GM12878 (cell line): ENCODE data around the gene GPR61. TPM values are rescaled to one million over a fixed set of nuclear protein-coding genes. Genes with fewer than 3 reads are reported as not detected.
A peak's percentile ranks its signal among the peaks of the same experiment; 100 is the strongest.

Experiments used
- ATAC-seq: fragments of 200-7000 bp; cut with Tn5 transposase; 3 replicates; pipeline ENCODE4 v1.9.1; 2020; ENCODE audit warnings: mild to moderate bottlenecking, moderate library complexity
- BruUV-seq: library from RNA; stranded (reverse); fragments of 400-500 nt; replicated peaks from 2 replicates; lab custom pipeline; 2021; lab: Mats Ljungman, UMichigan
- CTCF ChIA-PET: fragments of 300-600 bp; sonication (Branson Sonifier 250); formaldehyde crosslinking; extraction: SDS; loops from one replicate; lab custom pipeline; 2021; ENCODE audit warnings: inconsistent platforms; lab: Yijun Ruan, JAX
- POLR2A ChIA-PET: fragments of 350-600 bp; formaldehyde crosslinking; extraction: SDS; loops from one replicate; lab custom pipeline; 2021; ENCODE audit warnings: inconsistent platforms; lab: Charles Lee
- RAD21 ChIA-PET: fragments of 300-600 bp; sonication (Branson Sonifier 250); formaldehyde crosslinking; loops from one replicate; lab custom pipeline; 2023; ENCODE audit warnings: antibody characterized with exemption; ENCODE audit not compliant: unreplicated experiment; lab: Charles Lee
- SMC1A ChIA-PET: fragments of 300-600 bp; sonication (Branson Sonifier 250); formaldehyde crosslinking; loops from one replicate; lab custom pipeline; 2023; ENCODE audit not compliant: unreplicated experiment, uncharacterized antibody; lab: Charles Lee
- DNase-seq: peaks from one replicate; pipeline ENCODE4 v3.0.0-alpha.2; 2011; ENCODE audit warnings: low read depth, low spot score
- FAIRE-seq: peaks from 3 replicates; lab custom pipeline; 2011; peaks lifted over from hg19 to GRCh38; lab: Jason Lieb, UNC
- H2AFZ ChIP-seq: 2 replicates; pipeline ENCODE4 v1.6.0; 2011; ENCODE audit warnings: low read depth, low read length, control low read depth; ENCODE audit not compliant: control insufficient read depth
- H3K27ac ChIP-seq: 2 replicates; pipeline ENCODE4 v1.5.1; 2011; ENCODE audit warnings: control low read depth; ENCODE audit not compliant: control insufficient read depth, insufficient read depth
- H3K27me3 ChIP-seq, 2 experiments: replicated peaks in 1 of 2; 2 replicates each; pipeline versions ENCODE4 v1.6.0 to v1.6.1; 2011; ENCODE audit warnings: low read length in 1 of 2; ENCODE audit not compliant: control insufficient read depth in 2 of 2, insufficient read depth in 2 of 2
- H3K36me3 ChIP-seq, 2 experiments: 2 replicates each; pipeline ENCODE4 v1.5.1; 2011; ENCODE audit warnings: low read length in 1 of 2; ENCODE audit not compliant: control insufficient read depth in 2 of 2, insufficient read depth in 2 of 2
- H3K4me1 ChIP-seq: 2 replicates; pipeline ENCODE4 v1.6.1; 2011; ENCODE audit warnings: mild to moderate bottlenecking, low read length, moderate library complexity, mixed read lengths; ENCODE audit not compliant: control insufficient read depth, insufficient read depth
- H3K4me2 ChIP-seq: 2 replicates; pipeline ENCODE4 v1.6.0; 2011; ENCODE audit warnings: control low read depth; ENCODE audit not compliant: control insufficient read depth, insufficient read depth
- H3K4me3 ChIP-seq: fragments of 200-600 bp; sonication (generic); 2 replicates; pipeline ENCODE4 v1.5.1; 2016
- H3K79me2 ChIP-seq: 2 replicates; pipeline ENCODE4 v1.6.0; 2011; ENCODE audit warnings: low read length; ENCODE audit not compliant: control insufficient read depth, insufficient read depth
- H3K9ac ChIP-seq: 2 replicates; pipeline ENCODE4 v1.8.0; 2011; ENCODE audit warnings: low read length, control low read depth, mixed read lengths; ENCODE audit not compliant: control insufficient read depth, insufficient read depth
- H3K9me3 ChIP-seq: replicated peaks from 3 replicates; pipeline ENCODE4 v1.5.1; 2011; ENCODE audit warnings: mild to moderate bottlenecking, low read length; ENCODE audit not compliant: control insufficient read depth, insufficient read depth
- H4K20me1 ChIP-seq: 2 replicates; pipeline ENCODE4 v1.6.0; 2011; ENCODE audit not compliant: control insufficient read depth, insufficient read depth
- BACH1 ChIP-seq: fragments of 450-650 bp; IDR thresholded peaks from 2 replicates; pipeline ENCODE4 v1.6.1; 2017; ENCODE audit warnings: mild to moderate bottlenecking, borderline replicate concordance
- BCLAF1 ChIP-seq: fragments of 450-650 bp; IDR thresholded peaks from 2 replicates; pipeline ENCODE4 v1.6.1; 2017; ENCODE audit warnings: antibody characterized with exemption, mild to moderate bottlenecking, moderate library complexity
- BHLHE40 ChIP-seq, 2 experiments: fragments of 450-650 bp in 1 of 2; IDR thresholded peaks; 2 replicates each; pipeline ENCODE4 v1.6.1; 2011 to 2017; ENCODE audit warnings: low read depth in 2 of 2, borderline replicate concordance in 1 of 2, improper control_type of control experiment in 1 of 2, low read length in 1 of 2, mild to moderate bottlenecking in 1 of 2
- CBX5 ChIP-seq: sonication (generic); IDR thresholded peaks from 2 replicates; pipeline ENCODE4 v1.6.1; 2016; ENCODE audit warnings: low read depth, moderate library complexity, mild to moderate bottlenecking, inconsistent platforms
- DPF2 ChIP-seq: fragments of 450-650 bp; IDR thresholded peaks from 2 replicates; pipeline ENCODE4 v1.6.1; 2017; ENCODE audit warnings: mild to moderate bottlenecking
- EGR1 ChIP-seq, 2 experiments: IDR thresholded peaks; 1 replicate in 1 of 2; 2 replicates in 1 of 2; pipeline ENCODE4 v1.6.1; 2011 to 2012; ENCODE audit warnings: low read depth in 2 of 2, low read length in 2 of 2, borderline replicate concordance in 1 of 2, mild to moderate bottlenecking in 1 of 2, moderate library complexity in 1 of 2
- IKZF1 ChIP-seq: fragments of 450-650 bp; conservative IDR thresholded peaks from 2 replicates; pipeline ENCODE4 v1.6.1; 2017; ENCODE audit warnings: antibody characterized with exemption, mild to moderate bottlenecking
- KAT2A ChIP-seq: conservative IDR thresholded peaks from 2 replicates; pipeline ENCODE4 v1.6.1; 2011; ENCODE audit warnings: low read depth, low read length; ENCODE audit not compliant: control insufficient read depth
- MAX ChIP-seq: IDR thresholded peaks from 2 replicates; pipeline ENCODE4 v1.6.1; 2012; ENCODE audit warnings: low read depth, low read length, improper control_type of control experiment
- NBN ChIP-seq: fragments of 450-650 bp; IDR thresholded peaks from 2 replicates; pipeline ENCODE4 v1.6.1; 2016
- NR2C1 ChIP-seq: fragments of 450-650 bp; IDR thresholded peaks from 2 replicates; pipeline ENCODE4 v1.6.1; 2017; ENCODE audit warnings: antibody characterized with exemption, mild to moderate bottlenecking, moderate library complexity
- NR2F1 ChIP-seq: fragments of 450-650 bp; conservative IDR thresholded peaks from 2 replicates; pipeline ENCODE4 v1.6.1; 2017; ENCODE audit warnings: mild to moderate bottlenecking
- RB1 ChIP-seq: fragments of 450-650 bp; formaldehyde crosslinking; IDR thresholded peaks from 2 replicates; pipeline ENCODE4 v1.6.1; 2017; ENCODE audit warnings: mild to moderate bottlenecking, borderline replicate concordance
- RCOR1 ChIP-seq: conservative IDR thresholded peaks from 2 replicates; pipeline ENCODE4 v1.6.1; 2012; ENCODE audit warnings: low read depth, low read length, improper control_type of control experiment
- STAT1 ChIP-seq: fragments of 450-650 bp; conservative IDR thresholded peaks from 2 replicates; pipeline ENCODE4 v1.6.1; 2014; ENCODE audit warnings: antibody characterized with exemption, mild to moderate bottlenecking
- WGBS: methylation state at CpG from one replicate; pipeline ENCODE4 v1.1.6; 2016; ENCODE audit warnings: low lambda C conversion rate; ENCODE audit not compliant: insufficient replicate concordance, insufficient coverage; ENCODE audit errors: missing lambda C conversion rate; 5-methylcytosine and 5-hydroxymethylcytosine counted together
- in situ Hi-C: fragments of 300-500 bp; cut with MboI; formaldehyde crosslinking; loops from 9 replicates; pipeline ENCODE4 v1.14.3; 2018; ENCODE audit warnings: mixed read lengths
- intact Hi-C: fragments of 100-400 bp; cut with micrococcal nuclease; formaldehyde crosslinking; loops from one replicate; pipeline ENCODE4 v1.14.2; 2022; ENCODE audit not compliant: unreplicated experiment
- polyA plus RNA-seq, 11 experiments: library from polyadenylated mRNA; depleted of rRNA in 4 of 11; unstranded in 6 of 11; stranded (reverse) in 5 of 11; fragments of >200 nt; fragmentation: Nextera tagmentation in 4 of 11; fragmentation: Illumina TruSeq in 1 of 11; extraction: Ambion mirVana in 4 of 11; extraction: Trizol in 1 of 11; gene quantifications; 1 replicate in 1 of 11; 2 replicates in 10 of 11; pipeline versions ENCODE4 v1.2.1 to v1.2.3, GENCODE V29; 2011 to 2016; ENCODE audit warnings: inconsistent platforms in 2 of 11, missing spikeins in 2 of 11, low read depth in 1 of 11
- total RNA-seq, 4 experiments: library from RNA; depleted of rRNA in 3 of 4; stranded (reverse); fragments of >200 nt in 3 of 4; fragmentation: Illumina TruSeq in 1 of 4; extraction: Trizol in 1 of 4; gene quantifications; 2 replicates each; pipeline versions ENCODE4 v1.2.1 to v1.2.3, GENCODE V29; 2013 to 2021

Gene GPR61
- total and polyA plus RNA-seq, 10 of the 15 experiments (the other 5 are each of a cell fraction or from before 2014, with no cell fraction given) = 0.19 to 1.1 (median 0.35) TPM; not detected in 2

- peak; percentile 57 for ATAC-seq
- ChIA-PET SMC1A (interaction anchor here (15.8 kb wide), 1 partner anchor 18 kb away, joined by 205 read pairs; no protein-coding TSS in a partner anchor), CTCF (interaction anchor here (19.4 to 26.7 kb wide), 2 partner anchors 15 to 22 kb away, joined by 240 to 1280 read pairs; partner anchors contain the start of genes CYB561D1 and GPR61), RAD21 (interaction anchor here (1.3 to 1.8 kb wide), 5 partner anchors 20 to 232 kb away, joined by 3 to 8 read pairs (median 5); no protein-coding TSS in a partner anchor)
- no peak for DNase-seq
- H3K4me3 ChIP-seq = peak within 1 kb of the TSS; percentile 69
- FAIRE-seq = peak; percentile 7
- peak within 1 kb of the TSS; percentile 96 for H3K4me2 ChIP-seq
- H3K27ac ChIP-seq = no peak within 1 kb of the TSS
- no peaks in the 10 kb centered on the region for H3K36me3 ChIP-seq
- no peaks in the 10 kb centered on the region for H3K79me2 ChIP-seq
- no TSS peak for BruUV-seq
- peak within 1 kb of the TSS; percentile 85 for H2AFZ ChIP-seq
- intact Hi-C loops = no loop called here
- TF ChIP-seq NR2F1 (0 out of 2 replicates have a peak, but pooled peaks have one; percentile 53), DPF2 (peak; percentile 46; the same call in 1 of the 2 replicates), BACH1 (peak; percentile 58; the same call in 1 of the 2 replicates), MAX (peak; percentile 17; the same call in 1 of the 2 replicates), BHLHE40 (IDR thresholded peaks at IDR 0.05; ENCODE audit: borderline replicate concordance in 1 of 2, low read depth in 2 of 2, low read length in 1 of 2) (peak; percentile 94 to 99), EGR1 (IDR thresholded peaks at IDR 0.05; ENCODE audit: borderline replicate concordance in 1 of 2, low read depth in 2 of 2, low read length in 2 of 2) (peak in 1 of 2 experiments; percentile 27; a peak in 1 of 3 replicates), STAT1 (no peak), CBX5 (no peak), BCLAF1 (peak; percentile 44; the same call in 1 of the 2 replicates), KAT2A (no peak), NR2C1 (0 out of 2 replicates have a peak, but pooled peaks have one; percentile 7), RCOR1 (no peak), NBN (0 out of 2 replicates have a peak, but pooled peaks have one; percentile 25), IKZF1 (peak; percentile 73), RB1 (peak; percentile 38; the same call in 1 of the 2 replicates)
- TF ChIP-seq, all 136 proteins: peak for 11
- POLR2A ChIA-PET = no interaction called here
- H3K27me3 ChIP-seq = no peaks in the 10 kb centered on the region
- no peaks in the 10 kb centered on the region for H4K20me1 ChIP-seq
- 0 out of 2 replicates have a peak, but pooled peaks cover 3% of the 10 kb centered on the region for H3K4me1 ChIP-seq
- peak within 1 kb of the TSS; percentile 37; the same call in 1 of the 2 replicates for H3K9ac ChIP-seq
- 3% methylated on average over 63 of the region's 100 CpGs for WGBS
- in situ Hi-C loops = no loop called here
- no peaks in the 10 kb centered on the region for H3K9me3 ChIP-seq
These were observed 30.2 kb upstream of the GPR61 start, which contains the start of gene AMIGO1 for GRCh38 chr1:109509176-109510134. AMIGO1 (minus strand) TSS chr1:109509727; CDS start chr1:109508912, 815 bp downstream.
